Measurements from ENCODE around the gene KPTN.

The KPTN gene

GRCh38 chr19:47497050-47497766 is 13.2 kb upstream of the KPTN start:
- DNase-seq: no peak
- Histone ChIP-seq H3K27ac (no peak overlapping the region), H3K27me3 (replicated peaks) (no peaks in the 10 kb centered on the region), H3K36me3 (replicated peaks) (peaks cover 52% of the 10 kb centered on the region), H3K4me3 (ENCODE audit: low read depth, low read length) (no peak overlapping the region)
- TF ChIP-seq CTCF (IDR thresholded peaks at IDR 0.05; ENCODE audit: low read depth, low read length, missing control alignments): no peak
- in situ Hi-C loops (cut with HindIII; ENCODE audit: low pct_ligation_motif_present, low sequenced_read_pairs): no loop called here

- in situ Hi-C loops (cut with HindIII; ENCODE audit: low pct_ligation_motif_present, low sequenced_read_pairs): no loop called here
- DNase-seq: no peak
- peaks cover 49% of the 10 kb centered on the region for H3K36me3 ChIP-seq (replicated peaks)
- TF ChIP-seq CTCF (IDR thresholded peaks at IDR 0.05; ENCODE audit: low read depth, low read length, missing control alignments): no peak
- H3K27ac ChIP-seq: no peak overlapping the region
- H3K27me3 ChIP-seq (replicated peaks): no peaks in the 10 kb centered on the region
- H3K4me3 ChIP-seq (ENCODE audit: low read depth, low read length): no peak overlapping the region
Measured at GRCh38 chr19:47495478-47496372, 11.7 kb upstream of the KPTN start.

- in situ Hi-C loops (cut with HindIII; ENCODE audit: low pct_ligation_motif_present, low sequenced_read_pairs): no loop called here
- no peaks in the 10 kb centered on the region for H3K27me3 ChIP-seq (replicated peaks)
- peaks cover 42% of the 10 kb centered on the region for H3K36me3 ChIP-seq (replicated peaks)
- TF ChIP-seq CTCF (IDR thresholded peaks at IDR 0.05; ENCODE audit: low read depth, low read length, missing control alignments): no peak
- DNase-seq: no peak
- no peak overlapping the region for H3K4me3 ChIP-seq (ENCODE audit: low read depth, low read length)
- no peak overlapping the region for H3K27ac ChIP-seq
Measured at GRCh38 chr19:47494729-47495128, 10.7 kb upstream of the KPTN start.

- no peak for TF ChIP-seq CTCF (IDR thresholded peaks at IDR 0.05; ENCODE audit: low read depth, low read length, missing control alignments)
- DNase-seq: no peak
- Histone ChIP-seq H3K4me3 (ENCODE audit: low read depth, low read length) (no peak overlapping the region), H3K27ac (no peak overlapping the region), H3K27me3 (replicated peaks) (no peaks in the 10 kb centered on the region), H3K36me3 (replicated peaks) (peaks cover 39% of the 10 kb centered on the region)
- in situ Hi-C loops (cut with HindIII; ENCODE audit: low pct_ligation_motif_present, low sequenced_read_pairs): no loop called here
Measured at GRCh38 chr19:47494211-47494547, 10.2 kb upstream of the KPTN start.

GRCh38 chr19:47493378-47494210 is 9.6 kb upstream of the KPTN start:
- TF ChIP-seq CTCF (IDR thresholded peaks at IDR 0.05; ENCODE audit: low read depth, low read length, missing control alignments): no peak
- no peak overlapping the region for H3K27ac ChIP-seq
- DNase-seq: no peak
- peaks cover 36% of the 10 kb centered on the region for H3K36me3 ChIP-seq (replicated peaks)
- no peak overlapping the region for H3K4me3 ChIP-seq (ENCODE audit: low read depth, low read length)
- H3K27me3 ChIP-seq (replicated peaks): no peaks in the 10 kb centered on the region
- in situ Hi-C loops (cut with HindIII; ENCODE audit: low pct_ligation_motif_present, low sequenced_read_pairs): no loop called here
